ENCODE data around the gene CACHD1. TPM values are rescaled to one million over a fixed set of nuclear protein-coding genes. Genes with fewer than 3 reads are reported as not detected.

Gene CACHD1
- total RNA-seq, 4 donors from 2014 or later = 7.7 to 20.1 (median 9.8) TPM

DNA sequence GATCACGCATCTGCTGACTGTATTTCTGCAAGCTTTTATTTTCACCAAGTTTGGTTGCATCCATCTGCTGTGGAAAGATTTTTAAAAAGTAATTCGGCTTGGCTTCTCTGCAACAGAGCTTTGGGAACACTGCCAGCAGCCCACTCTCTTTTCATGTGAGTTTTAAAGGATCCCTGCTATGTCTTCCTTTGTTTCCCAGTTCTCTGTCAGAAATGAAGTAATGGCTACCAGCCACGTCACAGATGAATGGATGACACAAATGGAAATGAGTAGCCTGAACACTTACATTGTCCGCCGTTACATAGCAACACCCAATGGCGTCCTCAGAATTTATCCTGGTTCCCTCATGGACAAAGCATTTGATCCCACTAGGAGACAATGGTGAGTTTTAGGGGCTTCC, 194.4 kb downstream of the CACHD1 start:
- no peak for TF ChIP-seq POLR2A (IDR thresholded peaks at IDR 0.05)
- TF ChIP-seq, protein P1, sequence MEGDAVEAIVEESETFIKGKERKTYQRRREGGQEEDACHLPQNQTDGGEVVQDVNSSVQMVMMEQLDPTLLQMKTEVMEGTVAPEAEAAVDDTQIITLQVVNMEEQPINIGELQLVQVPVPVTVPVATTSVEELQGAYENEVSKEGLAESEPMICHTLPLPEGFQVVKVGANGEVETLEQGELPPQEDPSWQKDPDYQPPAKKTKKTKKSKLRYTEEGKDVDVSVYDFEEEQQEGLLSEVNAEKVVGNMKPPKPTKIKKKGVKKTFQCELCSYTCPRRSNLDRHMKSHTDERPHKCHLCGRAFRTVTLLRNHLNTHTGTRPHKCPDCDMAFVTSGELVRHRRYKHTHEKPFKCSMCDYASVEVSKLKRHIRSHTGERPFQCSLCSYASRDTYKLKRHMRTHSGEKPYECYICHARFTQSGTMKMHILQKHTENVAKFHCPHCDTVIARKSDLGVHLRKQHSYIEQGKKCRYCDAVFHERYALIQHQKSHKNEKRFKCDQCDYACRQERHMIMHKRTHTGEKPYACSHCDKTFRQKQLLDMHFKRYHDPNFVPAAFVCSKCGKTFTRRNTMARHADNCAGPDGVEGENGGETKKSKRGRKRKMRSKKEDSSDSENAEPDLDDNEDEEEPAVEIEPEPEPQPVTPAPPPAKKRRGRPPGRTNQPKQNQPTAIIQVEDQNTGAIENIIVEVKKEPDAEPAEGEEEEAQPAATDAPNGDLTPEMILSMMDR (IDR thresholded peaks at IDR 0.05) = no peak
- TF ChIP-seq EP300 (IDR thresholded peaks at IDR 0.05) = no peak
- TF ChIP-seq POLR2AphosphoS5 (IDR thresholded peaks at IDR 0.05) = no peak
- Histone ChIP-seq H3K27ac (no peak overlapping the region), H3K27me3 (no peaks in the 10 kb centered on the region), H3K4me1 (no peaks in the 10 kb centered on the region), H3K36me3 (peaks cover 0 to 39% of the 10 kb centered on the region in 2 donors), H3K9me3 (no peaks in the 10 kb centered on the region), H3K4me3 (no peak overlapping the region)
- ATAC-seq = no peak
- WGBS, 2 donors (ENCODE audit: low coverage in 1 of 2) = 64 to 90% methylated on average over 1 to 5 of the region's 6 CpGs

DNA sequence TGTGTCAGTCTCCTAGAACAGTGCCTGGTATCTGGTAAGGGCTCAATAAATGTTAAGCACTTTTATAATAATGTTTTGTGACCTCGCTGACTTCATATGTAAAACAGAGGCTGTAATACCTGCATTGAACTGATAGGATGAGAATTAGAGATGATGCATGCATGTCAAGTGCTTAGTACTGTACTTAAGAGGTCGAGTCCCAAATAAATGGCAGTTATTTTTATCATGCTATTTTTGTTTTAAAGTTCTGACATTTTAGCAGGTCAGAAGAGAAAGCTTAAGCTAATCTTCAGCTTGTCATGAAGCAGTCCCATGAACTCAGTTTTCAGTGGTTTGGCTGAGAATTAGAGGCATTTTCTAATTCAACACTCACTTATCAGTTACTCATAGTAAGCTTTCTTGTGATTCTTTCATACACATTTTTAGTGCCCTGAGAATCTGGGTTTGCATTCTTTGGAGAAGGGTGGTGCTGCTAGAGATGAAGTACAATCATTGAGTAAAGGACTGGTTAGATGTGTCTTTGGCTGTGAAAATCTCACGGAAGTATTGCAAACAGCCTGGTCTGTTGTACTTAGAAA, 199.3 kb downstream of the CACHD1 start:
- Histone ChIP-seq H3K36me3 (peaks cover 0 to 36% of the 10 kb centered on the region in 2 donors), H3K27ac (no peak overlapping the region), H3K9me3 (no peaks in the 10 kb centered on the region), H3K4me1 (no peaks in the 10 kb centered on the region), H3K4me3 (no peak overlapping the region), H3K27me3 (no peaks in the 10 kb centered on the region)
- ATAC-seq = no peak
- WGBS, 2 donors (ENCODE audit: low coverage in 1 of 2) = 62 to 75% methylated on average over 2 to 3 of the region's 3 CpGs
- TF ChIP-seq POLR2A (IDR thresholded peaks at IDR 0.05) (no peak), EP300 (IDR thresholded peaks at IDR 0.05) (no peak), POLR2AphosphoS5 (IDR thresholded peaks at IDR 0.05) (no peak)
- TF ChIP-seq, protein P1 (IDR thresholded peaks at IDR 0.05) = no peak

DNA sequence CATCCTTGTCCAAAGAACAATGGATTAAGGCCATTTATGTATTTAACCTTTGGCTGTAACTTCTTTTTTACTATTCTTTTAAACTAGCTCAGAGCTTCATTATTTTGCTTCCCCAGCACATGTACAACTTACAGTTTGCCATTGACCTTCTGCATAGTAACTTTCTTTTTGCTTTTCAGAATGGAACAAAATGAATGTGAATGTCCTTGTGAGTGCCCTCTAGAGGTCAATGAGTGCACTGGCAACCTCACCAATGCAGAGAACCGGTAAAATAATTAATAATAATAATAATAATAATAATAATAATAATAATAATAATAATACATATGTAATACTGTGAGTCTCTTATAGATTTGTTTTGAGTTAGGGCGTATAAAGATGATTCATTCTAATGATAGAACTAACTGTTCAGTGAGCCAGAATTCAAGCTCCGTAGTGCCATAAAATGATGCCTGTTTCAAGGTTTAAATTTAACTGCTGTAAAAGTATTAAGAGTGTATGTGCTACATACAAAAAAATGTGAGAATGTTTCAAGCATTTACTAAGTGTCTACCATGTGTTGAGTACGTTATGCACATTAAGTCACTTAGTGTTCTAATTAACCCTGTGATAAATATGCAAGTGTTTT, 205.9 kb downstream of the CACHD1 start:
- Histone ChIP-seq H3K4me3 (no peak overlapping the region), H3K36me3 (peaks cover 0 to 56% of the 10 kb centered on the region in 2 donors), H3K27me3 (no peaks in the 10 kb centered on the region), H3K9me3 (no peaks in the 10 kb centered on the region), H3K4me1 (no peaks in the 10 kb centered on the region), H3K27ac (no peak overlapping the region)
- ATAC-seq = no peak
- TF ChIP-seq EP300 (IDR thresholded peaks at IDR 0.05) = no peak
- TF ChIP-seq, protein P1 (IDR thresholded peaks at IDR 0.05) = peak in 3 of 4 experiments; percentile 29 to 67 (median 61)
- WGBS, 2 donors (ENCODE audit: low coverage in 1 of 2) = 50 to 59% methylated on average over 4 of the region's 4 CpGs

DNA sequence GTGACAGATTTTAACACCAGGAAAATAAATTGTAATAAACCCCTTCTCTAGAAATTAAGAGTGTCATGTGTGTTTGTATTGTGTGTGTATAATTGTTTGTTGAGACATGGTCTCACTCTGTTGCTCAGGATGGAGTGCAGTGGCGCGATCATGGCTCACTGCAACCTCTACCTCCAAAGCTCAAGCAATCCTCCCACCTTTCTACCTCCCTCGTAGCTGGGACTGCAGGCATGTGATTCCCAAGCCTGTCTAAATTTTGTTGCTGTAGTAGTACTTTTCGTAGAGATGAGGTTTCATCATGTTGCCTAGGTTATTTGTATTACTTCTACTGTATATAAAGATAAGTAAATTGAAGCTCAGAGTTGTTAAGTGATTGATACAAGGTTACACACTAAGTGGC, 206.5 kb downstream of the CACHD1 start:
- H3K4me1 ChIP-seq = no peaks in the 10 kb centered on the region
- ATAC-seq = no peak
- no peaks in the 10 kb centered on the region for H3K27me3 ChIP-seq
- H3K9me3 ChIP-seq = no peaks in the 10 kb centered on the region
- no peak for TF ChIP-seq POLR2A (IDR thresholded peaks at IDR 0.05)
- TF ChIP-seq, protein P1 (IDR thresholded peaks at IDR 0.05) = no peak
- TF ChIP-seq POLR2AphosphoS5 (IDR thresholded peaks at IDR 0.05) = no peak
- no peak for TF ChIP-seq EP300 (IDR thresholded peaks at IDR 0.05)
- H3K27ac ChIP-seq = no peak overlapping the region
- 94 to 96% methylated on average over 4 of the region's 4 CpGs for WGBS, 2 donors (ENCODE audit: low coverage in 1 of 2)
- peaks cover 0 to 56% of the 10 kb centered on the region in 2 donors for H3K36me3 ChIP-seq
- H3K4me3 ChIP-seq = no peak overlapping the region

DNA sequence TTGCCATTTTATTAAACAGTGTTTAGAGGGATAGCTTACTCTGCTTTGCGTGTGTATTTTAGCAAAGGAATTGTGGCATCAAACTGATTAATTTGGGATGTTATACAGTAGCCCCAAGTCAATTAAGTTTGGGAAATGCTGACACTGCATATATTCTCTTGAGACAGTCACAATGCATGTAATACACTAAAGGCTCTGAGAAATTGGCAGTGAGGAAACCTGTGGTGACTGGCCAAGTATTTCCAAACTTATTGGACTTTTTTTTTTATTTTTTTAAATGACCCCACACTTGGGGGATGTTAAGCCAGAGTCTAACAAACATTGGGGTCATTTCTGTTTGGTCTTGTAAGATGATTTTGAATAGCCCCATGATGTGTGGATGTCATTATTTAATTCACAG, 207.6 kb downstream of the CACHD1 start:
- ATAC-seq = no peak
- 67 to 82% methylated on average over 1 of the region's 1 CpG for WGBS, 2 donors (ENCODE audit: low coverage in 1 of 2)
- Histone ChIP-seq H3K9me3 (no peaks in the 10 kb centered on the region), H3K4me1 (no peaks in the 10 kb centered on the region), H3K27ac (no peak overlapping the region), H3K36me3 (peaks cover 0 to 60% of the 10 kb centered on the region in 2 donors), H3K4me3 (no peak overlapping the region), H3K27me3 (no peaks in the 10 kb centered on the region)
- TF ChIP-seq POLR2AphosphoS5 (IDR thresholded peaks at IDR 0.05) (no peak), POLR2A (IDR thresholded peaks at IDR 0.05) (no peak), EP300 (IDR thresholded peaks at IDR 0.05) (no peak)
- TF ChIP-seq, protein P1 (IDR thresholded peaks at IDR 0.05) = no peak

Measured in gastroesophageal sphincter (tissue), 4 donors.